HK-2 (cell line): Measurements from ENCODE around the gene LRFN3.
"Not testable (repeated sequence)": the region's sequence is repeated elsewhere in the genome, so short reads cannot be mapped to it uniquely, and the experiment has no call there.

Experiments used
- DNase-seq: peaks from one replicate; pipeline ENCODE4 v3.0.0-alpha.2; 2018; ENCODE audit not compliant: unreplicated experiment

Gene LRFN3

DNA sequence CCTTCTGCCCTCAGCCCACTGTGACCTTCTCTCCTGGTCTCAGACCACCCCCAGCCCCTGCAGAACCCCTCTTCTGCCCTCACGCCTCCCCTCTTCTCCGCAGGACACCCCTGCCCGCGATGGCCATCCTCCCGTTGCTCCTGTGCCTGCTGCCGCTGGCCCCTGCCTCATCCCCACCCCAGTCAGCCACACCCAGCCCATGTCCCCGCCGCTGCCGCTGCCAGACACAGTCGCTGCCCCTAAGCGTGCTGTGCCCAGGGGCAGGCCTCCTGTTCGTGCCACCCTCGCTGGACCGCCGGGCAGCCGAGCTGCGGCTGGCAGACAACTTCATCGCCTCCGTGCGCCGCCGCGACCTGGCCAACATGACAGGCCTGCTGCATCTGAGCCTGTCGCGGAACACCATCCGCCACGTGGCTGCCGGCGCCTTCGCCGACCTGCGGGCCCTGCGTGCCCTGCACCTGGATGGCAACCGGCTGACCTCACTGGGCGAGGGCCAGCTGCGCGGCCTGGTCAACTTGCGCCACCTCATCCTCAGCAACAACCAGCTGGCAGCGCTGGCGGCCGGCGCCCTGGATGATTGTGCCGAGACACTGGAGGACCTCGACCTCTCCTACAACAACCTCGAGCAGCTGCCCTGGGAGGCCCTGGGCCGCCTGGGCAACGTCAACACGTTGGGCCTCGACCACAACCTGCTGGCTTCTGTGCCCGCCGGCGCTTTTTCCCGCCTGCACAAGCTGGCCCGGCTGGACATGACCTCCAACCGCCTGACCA lies 3.3 kb downstream of the LRFN3 start:
- DNase-seq = no peak

DNA sequence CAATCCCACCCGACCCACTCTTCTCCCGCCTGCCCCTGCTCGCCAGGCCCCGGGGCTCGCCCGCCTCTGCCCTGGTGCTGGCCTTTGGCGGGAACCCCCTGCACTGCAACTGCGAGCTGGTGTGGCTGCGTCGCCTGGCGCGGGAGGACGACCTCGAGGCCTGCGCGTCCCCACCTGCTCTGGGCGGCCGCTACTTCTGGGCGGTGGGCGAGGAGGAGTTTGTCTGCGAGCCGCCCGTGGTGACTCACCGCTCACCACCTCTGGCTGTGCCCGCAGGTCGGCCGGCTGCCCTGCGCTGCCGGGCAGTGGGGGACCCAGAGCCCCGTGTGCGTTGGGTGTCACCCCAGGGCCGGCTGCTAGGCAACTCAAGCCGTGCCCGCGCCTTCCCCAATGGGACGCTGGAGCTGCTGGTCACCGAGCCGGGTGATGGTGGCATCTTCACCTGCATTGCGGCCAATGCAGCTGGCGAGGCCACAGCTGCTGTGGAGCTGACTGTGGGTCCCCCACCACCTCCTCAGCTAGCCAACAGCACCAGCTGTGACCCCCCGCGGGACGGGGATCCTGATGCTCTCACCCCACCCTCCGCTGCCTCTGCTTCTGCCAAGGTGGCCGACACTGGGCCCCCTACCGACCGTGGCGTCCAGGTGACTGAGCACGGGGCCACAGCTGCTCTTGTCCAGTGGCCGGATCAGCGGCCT lies 4.1 kb downstream of the LRFN3 start:
- no peak for DNase-seq

- DNase-seq = no peak
These were observed 4.7 kb downstream of the LRFN3 start for GRCh38 chr19:35940839-35941238.

- no peak for DNase-seq
These were observed 6.1 kb downstream of the LRFN3 start for GRCh38 chr19:35942235-35942634.

- DNase-seq = no peak
These were observed 7.4 kb downstream of the LRFN3 start for GRCh38 chr19:35943321-35944301.

DNA sequence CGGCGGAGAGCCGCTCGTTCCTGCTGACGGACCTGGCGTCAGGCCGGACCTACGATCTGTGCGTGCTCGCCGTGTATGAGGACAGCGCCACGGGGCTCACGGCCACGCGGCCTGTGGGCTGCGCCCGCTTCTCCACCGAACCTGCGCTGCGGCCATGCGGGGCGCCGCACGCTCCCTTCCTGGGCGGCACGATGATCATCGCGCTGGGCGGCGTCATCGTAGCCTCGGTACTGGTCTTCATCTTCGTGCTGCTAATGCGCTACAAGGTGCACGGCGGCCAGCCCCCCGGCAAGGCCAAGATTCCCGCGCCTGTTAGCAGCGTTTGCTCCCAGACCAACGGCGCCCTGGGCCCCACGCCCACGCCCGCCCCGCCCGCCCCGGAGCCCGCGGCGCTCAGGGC lies 8.4 kb downstream of the LRFN3 start:
- no peak for DNase-seq

DNA sequence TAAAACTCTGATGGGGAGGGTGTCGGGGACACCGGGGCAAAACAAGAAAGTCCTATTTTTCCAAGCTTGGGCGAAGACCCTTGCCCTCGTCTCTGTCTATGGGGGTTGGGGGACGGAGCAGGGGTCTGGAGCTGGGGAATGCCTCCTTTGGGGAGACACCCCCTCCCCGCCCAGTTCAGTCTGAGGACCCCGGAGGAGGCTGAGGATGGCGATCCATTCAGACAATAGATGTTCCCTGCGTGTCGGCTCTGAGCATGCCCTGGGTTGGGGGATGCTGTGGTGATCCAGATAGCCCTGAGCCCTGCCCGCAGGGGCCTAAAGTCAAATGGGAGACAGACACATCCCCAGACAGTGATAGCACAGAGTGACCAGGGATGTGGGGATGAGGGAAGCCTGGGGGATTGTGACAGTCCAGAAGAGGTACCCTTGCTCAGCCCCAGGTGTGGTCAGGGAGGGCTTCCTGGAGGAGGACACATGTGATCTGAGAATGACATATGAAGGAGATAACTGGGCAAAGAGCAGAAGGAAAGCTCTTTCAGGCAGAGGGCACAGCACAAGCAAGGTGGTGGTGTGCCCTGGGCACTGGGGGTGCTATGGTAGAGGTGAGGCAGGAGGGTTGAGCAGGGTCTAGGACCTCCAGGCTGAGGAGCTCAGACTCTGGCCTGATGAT lies 9.1 kb downstream of the LRFN3 start:
- no peak for DNase-seq

GRCh38 chr19:35946203-35946602 lies 10.0 kb downstream of the LRFN3 start:
- DNase-seq = no peak

GRCh38 chr19:35949131-35949530 lies 13.0 kb downstream of the LRFN3 start:
- no peak for DNase-seq

GRCh38 chr19:35955881-35956634 lies 19.9 kb downstream of the LRFN3 start:
- no peak for DNase-seq

DNA sequence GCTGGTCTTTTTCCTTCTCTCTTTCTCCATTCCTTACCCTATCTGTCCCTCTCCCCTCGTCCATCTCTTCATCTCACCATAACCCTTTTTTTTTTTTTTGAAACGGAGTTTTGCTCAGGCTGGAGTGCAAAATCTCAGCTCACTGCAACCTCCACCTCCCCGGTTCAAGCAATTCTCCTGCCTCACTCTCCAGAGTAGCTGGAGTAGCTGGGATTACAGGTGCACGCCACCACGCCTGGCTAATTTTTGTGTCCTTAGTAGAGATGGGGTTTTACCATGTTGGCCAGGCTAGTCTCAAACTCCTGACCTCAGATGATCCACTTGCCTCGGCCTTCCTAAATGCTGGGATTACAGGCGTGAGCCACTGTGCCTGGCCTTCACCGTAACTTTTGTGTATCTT lies 21.2 kb downstream of the LRFN3 start:
- DNase-seq = not testable (repeated sequence)

GRCh38 chr19:35958660-35959039 lies 22.5 kb downstream of the LRFN3 start:
- no peak for DNase-seq

DNA sequence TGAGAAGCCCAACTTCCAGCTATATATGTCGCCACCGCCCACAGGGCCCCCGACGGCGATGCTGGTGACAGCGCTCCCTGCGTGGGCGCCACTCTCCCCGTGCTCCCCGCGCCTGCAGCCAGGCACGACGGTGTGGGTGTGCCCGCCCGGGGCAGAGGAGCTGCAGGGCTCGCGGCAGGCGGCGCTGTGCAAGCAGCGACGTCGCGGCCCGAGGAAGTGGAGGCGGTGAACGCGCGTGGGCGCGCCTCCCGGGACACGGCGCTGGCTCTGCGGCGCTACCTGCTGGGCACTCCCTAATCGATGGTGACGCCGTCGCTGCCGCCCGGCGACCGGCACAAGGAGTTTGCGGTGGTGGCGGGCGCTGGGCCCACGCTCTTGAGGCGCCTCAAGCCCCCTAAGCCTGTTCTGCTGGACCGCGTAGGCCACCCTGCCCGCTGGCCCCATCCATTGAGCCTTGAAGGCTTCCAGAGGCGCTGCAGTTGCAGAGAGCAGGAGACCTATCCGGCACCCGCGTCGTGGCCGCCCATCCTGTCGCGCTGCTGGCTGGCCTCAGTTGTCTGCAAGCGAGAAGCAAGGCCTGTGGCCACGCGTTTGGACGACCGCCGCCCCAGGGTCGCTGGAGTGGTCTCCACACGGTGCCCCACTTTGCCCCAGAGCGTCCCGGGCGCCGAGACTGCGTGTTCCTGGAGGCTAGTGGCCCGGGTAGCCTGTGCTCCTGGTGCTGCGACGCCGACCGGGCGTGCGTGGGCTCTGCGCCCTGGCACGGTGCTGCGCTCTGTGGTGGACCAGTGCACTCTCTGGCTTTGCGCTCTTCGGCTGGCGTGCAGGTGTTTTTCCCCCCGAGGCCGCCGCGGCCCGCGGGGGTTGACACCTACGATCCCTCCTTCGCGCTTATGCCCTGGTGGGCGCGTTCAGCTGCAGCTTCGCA lies 23.1 kb downstream of the LRFN3 start:
- no peak for DNase-seq

GRCh38 chr19:35959968-35960320 lies 23.8 kb downstream of the LRFN3 start:
- DNase-seq = no peak

DNA sequence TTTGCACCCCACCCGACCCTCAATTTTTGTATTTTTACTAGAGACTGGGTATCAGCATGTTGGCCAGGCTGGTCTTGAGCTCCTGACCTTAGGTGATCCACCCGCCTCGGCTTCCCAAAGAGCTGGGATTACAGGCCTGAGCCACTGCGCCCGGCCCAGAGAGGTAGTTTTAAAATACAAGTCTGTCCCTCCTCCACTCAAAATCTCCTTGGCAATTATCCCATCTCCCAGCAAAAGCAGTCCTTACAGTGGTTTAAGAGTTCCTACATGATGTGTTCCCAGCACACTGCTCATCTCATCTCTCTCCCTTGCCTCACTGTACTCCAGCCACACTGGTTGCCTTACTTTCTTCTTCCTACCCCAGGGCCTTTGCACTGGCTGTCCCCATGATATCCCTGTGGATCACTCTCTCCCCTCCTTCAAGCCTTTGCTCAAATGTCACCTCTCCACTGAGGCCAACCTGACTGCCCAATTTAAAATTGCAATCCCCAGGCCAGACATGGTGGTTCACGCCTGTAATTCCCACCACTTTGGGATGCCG lies 24.3 kb downstream of the LRFN3 start:
- DNase-seq = no peak

GRCh38 chr19:35963514-35963913 lies 27.3 kb downstream of the LRFN3 start:
- peak; percentile 29 for DNase-seq

- DNase-seq = no peak
These were observed 30.6 kb downstream of the LRFN3 start for GRCh38 chr19:35966771-35967170.

- no peak for DNase-seq
These were observed 37.3 kb downstream of the LRFN3 start for GRCh38 chr19:35973487-35973886.

GRCh38 chr19:35975608-35976214 lies 39.5 kb downstream of the LRFN3 start:
- DNase-seq = no peak
